Right lobe of liver (tissue), 6 donors: ENCODE data around the gene EML3. TPM values are rescaled to one million over a fixed set of nuclear protein-coding genes. Genes with fewer than 3 reads are reported as not detected.
"Not testable (repeated sequence)": the region's sequence is repeated elsewhere in the genome, so short reads cannot be mapped to it uniquely, and the experiment has no call there.

Source experiments
- ATAC-seq, 4 donors: fragments of 200-7000 bp; cut with Tn5 transposase; one replicate each; pipeline ENCODE4 v1.9.1; 2020; ENCODE audit warnings: mild to moderate bottlenecking in 4 of 4, moderate library complexity in 4 of 4
- DNase-seq, 3 donors: peaks; one replicate each; pipeline ENCODE4 v3.0.0-alpha.2; 2020
- H3K27ac ChIP-seq, 3 donors: fragments of 200-600 bp; one replicate each; pipeline ENCODE4 v1.8.0; 2022
- H3K27me3 ChIP-seq, 2 donors: fragments of 200-600 bp; one replicate each; pipeline ENCODE4 v1.8.0; 2022
- H3K36me3 ChIP-seq, 4 donors: fragments of 200-600 bp; sonication (generic) in 1 of 4; one replicate each; pipeline versions ENCODE4 v1.5.1 to v1.8.0; 2017 to 2022; ENCODE audit warnings: control low read depth in 1 of 4
- H3K4me1 ChIP-seq, 4 donors: fragments of 200-600 bp; sonication (generic) in 1 of 4; one replicate each; pipeline versions ENCODE4 v1.5.1 to v1.8.0; 2017 to 2022; ENCODE audit warnings: control low read depth in 1 of 4
- H3K4me3 ChIP-seq, 3 donors: fragments of 200-600 bp; one replicate each; pipeline ENCODE4 v1.8.0; 2022
- H3K9me3 ChIP-seq, 4 donors: fragments of 200-600 bp; sonication (generic) in 1 of 4; one replicate each; pipeline versions ENCODE4 v1.5.1 to v1.8.0; 2017 to 2022; ENCODE audit warnings: control low read depth in 1 of 4
- POLR2A ChIP-seq: fragments of 450-650 bp; IDR thresholded peaks from one replicate; pipeline ENCODE4 v1.6.1; 2017; ENCODE audit warnings: antibody characterized with exemption, mild to moderate bottlenecking
- WGBS: methylation state at CpG from one replicate; pipeline ENCODE4 v1.1.6; 2018; ENCODE audit warnings: low coverage, low lambda C conversion rate; ENCODE audit not compliant: insufficient coverage; ENCODE audit errors: missing lambda C conversion rate; 5-methylcytosine and 5-hydroxymethylcytosine counted together
- intact Hi-C, 2 donors: fragments of 100-400 bp; cut with DNase I; formaldehyde crosslinking; loops; one replicate each; pipeline versions ENCODE4 v1.11.2 to v1.14.1; 2022
- total RNA-seq, 6 experiments: library from RNA; depleted of rRNA in 2 of 6; stranded (reverse); fragments of >200 nt in 2 of 6; fragmentation: NEBNext Ultra II Directional in 3 of 6; extraction: Animal tissue kit (Norgen Biotek cat#: 25700) in 3 of 6; gene quantifications; one replicate each; pipeline versions ENCODE4 v1.1.0 to v1.2.4, GENCODE V29; 2016 to 2023
- TF ChIP-seq, protein P1 (sequence below), 4 donors: fragments of 200-600 bp in 3 of 4; fragments of 450-650 bp in 1 of 4; IDR thresholded peaks; one replicate each; pipeline versions ENCODE4 v1.5.1 to v1.8.0; 2016 to 2022; ENCODE audit warnings: antibody characterized with exemption in 4 of 4, mild to moderate bottlenecking in 2 of 4
- donor health status: DM: no; HTN: yes; CAD: no.
- donor health status: DM: no; HTN: no; CAD: no.
- donor health status: DM: no; HTN: no; CAD: no.
- donor health status: DM: no; HTN: yes; CAD: no.
- donor health status: DM: no; HTN: yes; CAD: no.

The EML3 gene
- total RNA-seq, 6 experiments from 2014 or later: 19.1 to 36.4 (median 22.7) TPM

DNA sequence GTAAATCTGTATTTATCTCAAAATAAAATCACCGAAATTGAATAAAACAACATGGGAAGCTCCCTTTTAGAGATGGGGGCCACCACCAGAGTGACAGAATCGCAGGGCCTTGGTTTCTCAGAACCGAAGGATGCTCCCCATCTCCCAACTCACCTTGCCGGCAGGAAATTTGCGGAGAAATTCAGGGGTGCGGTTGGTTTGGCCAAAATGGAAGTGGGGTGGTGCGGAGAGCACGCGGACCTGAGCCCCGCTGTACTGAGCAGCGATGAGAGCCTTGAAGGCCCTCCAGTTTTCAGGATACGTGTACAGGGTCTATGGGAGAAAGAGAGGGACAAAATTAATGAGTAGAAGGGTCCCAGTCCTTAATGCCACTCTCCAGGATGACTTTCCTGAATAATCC, 40.1 kb downstream of the EML3 start:
- peaks cover 0 to 57% (median 24%) of the 10 kb centered on the region in 4 donors for H3K36me3 ChIP-seq
- intact Hi-C loops: no loop called here
- TF ChIP-seq, protein P1, sequence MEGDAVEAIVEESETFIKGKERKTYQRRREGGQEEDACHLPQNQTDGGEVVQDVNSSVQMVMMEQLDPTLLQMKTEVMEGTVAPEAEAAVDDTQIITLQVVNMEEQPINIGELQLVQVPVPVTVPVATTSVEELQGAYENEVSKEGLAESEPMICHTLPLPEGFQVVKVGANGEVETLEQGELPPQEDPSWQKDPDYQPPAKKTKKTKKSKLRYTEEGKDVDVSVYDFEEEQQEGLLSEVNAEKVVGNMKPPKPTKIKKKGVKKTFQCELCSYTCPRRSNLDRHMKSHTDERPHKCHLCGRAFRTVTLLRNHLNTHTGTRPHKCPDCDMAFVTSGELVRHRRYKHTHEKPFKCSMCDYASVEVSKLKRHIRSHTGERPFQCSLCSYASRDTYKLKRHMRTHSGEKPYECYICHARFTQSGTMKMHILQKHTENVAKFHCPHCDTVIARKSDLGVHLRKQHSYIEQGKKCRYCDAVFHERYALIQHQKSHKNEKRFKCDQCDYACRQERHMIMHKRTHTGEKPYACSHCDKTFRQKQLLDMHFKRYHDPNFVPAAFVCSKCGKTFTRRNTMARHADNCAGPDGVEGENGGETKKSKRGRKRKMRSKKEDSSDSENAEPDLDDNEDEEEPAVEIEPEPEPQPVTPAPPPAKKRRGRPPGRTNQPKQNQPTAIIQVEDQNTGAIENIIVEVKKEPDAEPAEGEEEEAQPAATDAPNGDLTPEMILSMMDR (IDR thresholded peaks at IDR 0.05): no peak
- TF ChIP-seq POLR2A: no peak

DNA sequence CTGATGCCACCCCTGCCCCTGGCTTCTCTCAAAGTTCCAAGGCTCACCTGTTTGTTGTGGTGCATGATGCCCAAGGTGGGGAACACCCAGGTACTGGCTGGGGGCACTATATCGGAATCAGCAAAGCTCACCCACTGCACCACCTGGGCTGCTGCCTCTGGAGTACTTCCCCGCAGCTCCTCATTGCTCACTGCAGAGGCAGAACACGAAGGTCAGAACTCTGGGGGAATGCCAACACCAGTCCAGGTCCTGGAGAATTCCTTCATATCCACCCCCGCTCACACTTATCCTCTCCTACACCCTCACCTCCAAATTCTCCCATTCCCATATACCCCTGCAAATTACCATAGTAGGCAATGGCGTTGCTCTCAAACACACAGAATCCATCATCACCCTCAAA, 41.1 kb downstream of the EML3 start:
- ATAC-seq, H3K27me3 ChIP-seq, H3K4me3 ChIP-seq, H3K9me3 ChIP-seq, H3K27ac ChIP-seq, intact Hi-C loops: not testable (repeated sequence)
- 77% methylated on average over 4 of the region's 5 CpGs for WGBS
- H3K4me1 ChIP-seq: peaks cover 0 to 30% (median 2%) of the 10 kb centered on the region in 4 donors
- peak in 1 of 3 donors; percentile 5 for DNase-seq
- peaks cover 0 to 63% (median 30%) of the 10 kb centered on the region in 4 donors for H3K36me3 ChIP-seq

More for the DNA sequence above, 40.1 kb downstream of the EML3 start:
- H3K27me3 ChIP-seq: no peaks in the 10 kb centered on the region
- 77% methylated on average over 12 of the region's 12 CpGs for WGBS
- peak overlapping the region; percentile 74 to 94 (median 86) for H3K4me3 ChIP-seq
- peak overlapping the region in 1 of 3 donors; percentile 47 for H3K27ac ChIP-seq
- peaks cover 0 to 26% (median 0%) of the 10 kb centered on the region in 4 donors for H3K4me1 ChIP-seq
- peak in 1 of 3 donors; percentile 35 for DNase-seq
- no peaks in the 10 kb centered on the region for H3K9me3 ChIP-seq
- ATAC-seq: no peak

DNA sequence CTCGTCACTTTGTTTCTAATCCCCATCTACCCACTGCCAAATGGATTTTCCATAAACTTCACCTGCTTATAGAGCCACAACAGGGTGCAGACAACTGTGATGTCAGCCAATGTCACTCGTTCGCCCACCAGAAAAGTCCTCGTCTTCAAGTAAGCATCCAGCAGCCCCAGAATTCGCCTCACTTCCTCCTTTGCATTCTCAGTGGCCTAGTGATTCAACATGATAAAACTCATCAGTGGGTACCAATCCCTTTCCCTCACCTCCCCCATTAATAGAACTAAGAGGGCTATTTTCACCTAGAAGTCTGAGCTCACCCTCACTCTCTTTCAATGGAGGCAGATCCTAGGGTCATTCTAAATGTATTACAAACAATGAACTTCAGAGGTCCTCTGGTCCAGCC, 41.7 kb downstream of the EML3 start:
- H3K27ac ChIP-seq, H3K9me3 ChIP-seq, intact Hi-C loops, H3K27me3 ChIP-seq, DNase-seq, H3K4me3 ChIP-seq, ATAC-seq: not testable (repeated sequence)
- H3K4me1 ChIP-seq: peaks cover 0 to 36% (median 5%) of the 10 kb centered on the region in 4 donors
- H3K36me3 ChIP-seq: peaks cover 0 to 63% (median 33%) of the 10 kb centered on the region in 4 donors
- WGBS: 87% methylated on average over 4 of the region's 5 CpGs

DNA sequence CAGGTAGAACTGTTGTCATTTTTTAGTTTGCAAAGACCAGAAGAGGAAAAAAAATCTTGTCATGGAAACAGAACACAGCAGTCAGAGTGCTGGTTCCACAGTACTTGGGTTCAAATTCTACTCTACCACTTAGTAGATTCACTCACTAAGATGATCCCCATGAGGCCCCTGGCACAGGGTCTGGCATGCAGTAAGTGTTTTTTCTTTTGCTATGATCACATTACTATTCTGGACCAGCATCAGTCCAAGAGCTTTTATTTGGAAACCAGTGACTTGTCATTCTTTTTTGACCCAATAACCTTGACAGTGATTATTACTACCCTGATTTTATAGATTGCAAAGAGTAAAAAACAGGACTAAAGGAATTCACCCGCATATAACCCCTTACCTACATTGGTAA, 43.0 kb downstream of the EML3 start:
- Histone ChIP-seq H3K27ac (no peak overlapping the region), H3K4me3 (no peak overlapping the region), H3K9me3 (no peaks in the 10 kb centered on the region), H3K36me3 (peaks cover 0 to 66% (median 35%) of the 10 kb centered on the region in 4 donors), H3K27me3 (no peaks in the 10 kb centered on the region), H3K4me1 (peaks cover 0 to 39% (median 11%) of the 10 kb centered on the region in 4 donors)
- DNase-seq: no peak
- intact Hi-C loops: no loop called here
- 64% methylated on average over 1 of the region's 1 CpG for WGBS
- ATAC-seq: no peak
- TF ChIP-seq POLR2A: no peak
- TF ChIP-seq, protein P1 (IDR thresholded peaks at IDR 0.05): no peak

DNA sequence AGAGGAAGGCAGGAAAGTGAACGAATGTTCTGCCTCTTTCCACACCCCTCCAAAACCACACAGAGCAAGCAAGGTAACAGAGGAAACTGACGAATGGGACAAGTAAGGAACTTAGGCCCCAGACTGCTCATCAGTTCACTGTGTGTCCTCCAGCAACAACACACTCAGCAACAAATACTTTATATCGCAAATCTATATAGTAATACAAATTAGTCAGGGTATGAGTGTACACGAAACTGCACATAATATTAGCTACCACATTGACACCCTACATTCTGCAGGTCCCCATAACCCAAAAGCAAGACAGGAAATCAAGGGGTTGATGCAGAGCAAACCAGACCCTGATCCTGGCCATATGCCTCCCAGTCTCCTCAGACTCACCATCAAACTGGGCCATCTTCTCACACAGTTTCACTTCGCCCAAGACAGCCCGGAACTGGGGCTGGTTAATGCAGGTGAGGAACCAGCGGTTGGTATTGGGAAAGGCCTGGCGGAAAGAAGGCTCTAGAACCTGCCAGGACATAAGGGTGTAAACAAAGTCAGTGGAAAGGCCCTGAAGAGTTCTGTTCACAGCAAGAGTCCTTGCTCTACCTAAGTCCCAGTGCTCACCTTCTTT, 45.4 kb downstream of the EML3 start:
- Histone ChIP-seq H3K36me3 (peaks cover 0 to 76% (median 41%) of the 10 kb centered on the region in 4 donors), H3K4me1 (peaks cover 0 to 31% (median 13%) of the 10 kb centered on the region in 4 donors), H3K27me3 (no peaks in the 10 kb centered on the region), H3K4me3 (no peak overlapping the region), H3K9me3 (no peaks in the 10 kb centered on the region), H3K27ac (no peak overlapping the region)
- TF ChIP-seq POLR2A: no peak
- TF ChIP-seq, protein P1 (IDR thresholded peaks at IDR 0.05): no peak
- DNase-seq (peak in 1 of 3 donors; percentile 20), ATAC-seq (peak in 1 of 4 donors; percentile 22)
- intact Hi-C loops: no loop called here
- WGBS: 59% methylated on average over 4 of the region's 8 CpGs
